Measurements from ENCODE around the gene ICOS. TPM values are rescaled to one million over a fixed set of nuclear protein-coding genes. Genes with fewer than 3 reads are reported as not detected.

ICOS gene
- total and polyA plus RNA-seq, 9 of the 15 experiments (the other 6 are each of a cell fraction or from before 2014, with no cell fraction given), result not detected

DNA sequence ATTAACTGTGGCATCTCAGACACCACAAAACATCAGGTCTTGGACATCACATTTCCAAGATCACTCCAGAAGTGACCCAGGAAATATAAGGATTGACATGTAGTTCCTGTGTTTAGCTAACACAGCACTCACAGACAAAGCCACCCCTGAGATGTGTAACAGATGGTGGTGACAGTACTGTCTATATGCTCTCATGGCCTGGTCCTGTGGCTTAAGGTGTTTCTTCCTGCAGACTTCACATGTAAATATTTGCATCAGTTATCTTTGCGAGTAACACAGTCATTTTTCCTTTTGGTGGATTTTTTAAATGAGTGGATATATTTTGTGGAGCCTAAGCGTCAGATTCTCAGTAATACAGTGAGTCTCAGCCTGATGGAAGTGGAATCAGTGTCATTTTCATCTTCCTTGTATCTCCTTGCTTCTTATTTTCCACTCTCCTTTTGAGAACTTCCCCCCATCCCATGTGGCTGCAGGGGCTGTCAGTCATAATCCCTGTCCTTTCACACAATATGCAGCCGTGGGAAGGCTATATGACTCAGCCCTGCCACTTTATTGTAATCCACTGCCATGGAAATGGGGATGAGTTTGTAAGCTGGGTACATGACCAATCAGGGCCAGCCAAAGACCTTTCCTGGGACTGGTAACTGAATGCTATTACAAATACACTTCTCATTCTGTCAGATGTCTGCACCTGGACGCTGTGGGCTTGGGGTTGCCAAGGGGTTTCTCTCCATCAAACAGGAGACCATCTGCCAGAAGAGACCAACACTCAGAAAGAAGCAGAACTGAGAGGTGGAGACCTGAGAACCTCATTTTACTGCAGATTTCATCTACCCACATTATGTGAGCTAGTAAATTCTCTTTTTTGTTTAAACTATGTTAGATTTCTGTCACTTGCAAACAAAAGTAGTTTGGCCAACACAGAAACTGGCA lies 74.3 kb downstream of the ICOS start:
- Histone ChIP-seq H3K9ac (ENCODE audit: insufficient read depth in 1 of 2, low read depth in 2 of 2, low read length in 2 of 2) (no peak overlapping the region), H3K4me1 (replicated peaks in 1 of 2; ENCODE audit: control insufficient read depth in 2 of 2, insufficient read depth in 2 of 2, low read length in 2 of 2) (no peaks in the 10 kb centered on the region), H3K27me3 (ENCODE audit: control insufficient read depth in 2 of 2, insufficient read depth in 2 of 2, low read length in 2 of 2) (no peaks in the 10 kb centered on the region), H4K20me1 (replicated peaks; ENCODE audit: control insufficient read depth, insufficient read depth, low read length) (no peaks in the 10 kb centered on the region), H3K9me1 (ENCODE audit: control insufficient read depth, insufficient read depth, low read length) (no peaks in the 10 kb centered on the region), H3K79me2 (ENCODE audit: control insufficient read depth, insufficient read depth, low read length) (no peaks in the 10 kb centered on the region), H3K4me2 (ENCODE audit: insufficient read depth, low read length) (no peak overlapping the region), H3K36me3 (ENCODE audit: control insufficient read depth, insufficient read depth, low read length) (no peaks in the 10 kb centered on the region), H3K9me3 (replicated peaks; ENCODE audit: control insufficient read depth, insufficient read depth, low read depth, low read length) (no peaks in the 10 kb centered on the region), H3K4me3 (no peak overlapping the region), H2AFZ (ENCODE audit: low read depth, low read length) (no peak overlapping the region), H3K27ac (ENCODE audit: extremely low read depth, low read depth, low read length) (no peak overlapping the region)
- DNase-seq (ENCODE audit: extremely low read depth in 1 of 4, low spot score in 3 of 4), result no peak
- 3% methylated on average over 4 of the region's 4 CpGs for WGBS (ENCODE audit: insufficient coverage, low coverage, missing lambda C conversion rate)
- TF ChIP-seq ZBTB1 (CRISPR knock-in tag; IDR thresholded peaks at IDR 0.05; ENCODE audit: borderline replicate concordance, low read depth) (no peak), ETV1 (tag; conservative IDR thresholded peaks at IDR 0.05; ENCODE audit: low read depth) (no peak), TEAD4 (IDR thresholded peaks at IDR 0.05; ENCODE audit: low read length) (no peak), TEAD4 (CRISPR knock-in tag; IDR thresholded peaks at IDR 0.05; ENCODE audit: borderline replicate concordance) (no peak)
- TF ChIP-seq, protein P1, sequence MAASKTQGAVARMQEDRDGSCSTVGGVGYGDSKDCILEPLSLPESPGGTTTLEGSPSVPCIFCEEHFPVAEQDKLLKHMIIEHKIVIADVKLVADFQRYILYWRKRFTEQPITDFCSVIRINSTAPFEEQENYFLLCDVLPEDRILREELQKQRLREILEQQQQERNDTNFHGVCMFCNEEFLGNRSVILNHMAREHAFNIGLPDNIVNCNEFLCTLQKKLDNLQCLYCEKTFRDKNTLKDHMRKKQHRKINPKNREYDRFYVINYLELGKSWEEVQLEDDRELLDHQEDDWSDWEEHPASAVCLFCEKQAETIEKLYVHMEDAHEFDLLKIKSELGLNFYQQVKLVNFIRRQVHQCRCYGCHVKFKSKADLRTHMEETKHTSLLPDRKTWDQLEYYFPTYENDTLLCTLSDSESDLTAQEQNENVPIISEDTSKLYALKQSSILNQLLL (CRISPR knock-in tag; IDR thresholded peaks at IDR 0.05; ENCODE audit: borderline replicate concordance), result no peak
- TF ChIP-seq, protein P2, sequence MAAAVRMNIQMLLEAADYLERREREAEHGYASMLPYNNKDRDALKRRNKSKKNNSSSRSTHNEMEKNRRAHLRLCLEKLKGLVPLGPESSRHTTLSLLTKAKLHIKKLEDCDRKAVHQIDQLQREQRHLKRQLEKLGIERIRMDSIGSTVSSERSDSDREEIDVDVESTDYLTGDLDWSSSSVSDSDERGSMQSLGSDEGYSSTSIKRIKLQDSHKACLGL (CRISPR knock-in tag; IDR thresholded peaks at IDR 0.05; ENCODE audit: borderline replicate concordance, poor library complexity, severe bottlenecking), result no peak
- ATAC-seq, result no peak
- POLR2A ChIA-PET, result no interaction called here
- in situ Hi-C loops (cut with MboI), result no loop called here
- no TSS peak for BruUV-seq (replicated peaks)
- CTCF ChIA-PET (ENCODE audit: low intra/inter-chr PET ratio), result no interaction called here
- intact Hi-C loops (cut with micrococcal nuclease), result no loop called here
- no peak for FAIRE-seq

Other genes with a start within 250 kb of the ICOS start
- not detected in 2 replicates for gene CD28, start 230.1 kb upstream of the ICOS start, total RNA-seq (2014; rRNA removed)
- not detected in 2 replicates for gene CD28, start 230.1 kb upstream of the ICOS start, total RNA-seq (2014; rRNA removed; fragmentation: Illumina TruSeq; extraction: Trizol)
- not detected in 2 replicates for gene CD28, start 230.1 kb upstream of the ICOS start, total RNA-seq (2015; rRNA removed; fragmentation: Illumina TruSeq; extraction: Trizol)
- 0.11 TPM in 2 replicates for gene CD28, start 230.1 kb upstream of the ICOS start, total RNA-seq (2021)
- gene CD28, start 230.1 kb upstream of the ICOS start, polyA plus RNA-seq (2011; rRNA removed), result not detected in 2 replicates
- gene CD28, start 230.1 kb upstream of the ICOS start, polyA plus RNA-seq (2014; fragmentation: Illumina TruSeq; extraction: Trizol), result not detected in 2 replicates
- gene CD28, start 230.1 kb upstream of the ICOS start, polyA plus RNA-seq (2014; fragmentation: Nextera tagmentation; extraction: Ambion mirVana), result under 1 TPM in 1 of 2 experiments, not detected in 1; 0.01 TPM
- gene CD28, start 230.1 kb upstream of the ICOS start, polyA plus RNA-seq (2014; rRNA removed), result not detected in 2 replicates
- gene CTLA4, start 69.0 kb upstream of the ICOS start, total RNA-seq (2014; rRNA removed), result not detected in 2 replicates
- gene CTLA4, start 69.0 kb upstream of the ICOS start, total RNA-seq (2014; rRNA removed; fragmentation: Illumina TruSeq; extraction: Trizol), result 0.22 TPM in 1 of 2 replicates, not detected in the other
- gene CTLA4, start 69.0 kb upstream of the ICOS start, total RNA-seq (2015; rRNA removed; fragmentation: Illumina TruSeq; extraction: Trizol), result 0.11 TPM in 1 of 2 replicates, not detected in the other
- 0.11 and 0.40 TPM in 2 replicates for gene CTLA4, start 69.0 kb upstream of the ICOS start, total RNA-seq (2021)
- not detected in 2 replicates for gene CTLA4, start 69.0 kb upstream of the ICOS start, polyA plus RNA-seq (2011; rRNA removed)
- 0.10 and 0.11 TPM in 2 replicates for gene CTLA4, start 69.0 kb upstream of the ICOS start, polyA plus RNA-seq (2014; fragmentation: Illumina TruSeq; extraction: Trizol)
- under 1 TPM in 1 of 2 experiments, not detected in 1; 0.10 TPM for gene CTLA4, start 69.0 kb upstream of the ICOS start, polyA plus RNA-seq (2014; fragmentation: Nextera tagmentation; extraction: Ambion mirVana)
- 0.08 and 0.17 TPM in 2 replicates for gene CTLA4, start 69.0 kb upstream of the ICOS start, polyA plus RNA-seq (2014; rRNA removed)

Measured in K562 (cell line).